ENCODE data around the gene TFR2. TPM values are rescaled to one million over a fixed set of nuclear protein-coding genes. Genes with fewer than 3 reads are reported as not detected.

Gene TFR2
- total RNA-seq, 2 experiments from 2014 or later = 12.1 to 26.0 TPM

DNA sequence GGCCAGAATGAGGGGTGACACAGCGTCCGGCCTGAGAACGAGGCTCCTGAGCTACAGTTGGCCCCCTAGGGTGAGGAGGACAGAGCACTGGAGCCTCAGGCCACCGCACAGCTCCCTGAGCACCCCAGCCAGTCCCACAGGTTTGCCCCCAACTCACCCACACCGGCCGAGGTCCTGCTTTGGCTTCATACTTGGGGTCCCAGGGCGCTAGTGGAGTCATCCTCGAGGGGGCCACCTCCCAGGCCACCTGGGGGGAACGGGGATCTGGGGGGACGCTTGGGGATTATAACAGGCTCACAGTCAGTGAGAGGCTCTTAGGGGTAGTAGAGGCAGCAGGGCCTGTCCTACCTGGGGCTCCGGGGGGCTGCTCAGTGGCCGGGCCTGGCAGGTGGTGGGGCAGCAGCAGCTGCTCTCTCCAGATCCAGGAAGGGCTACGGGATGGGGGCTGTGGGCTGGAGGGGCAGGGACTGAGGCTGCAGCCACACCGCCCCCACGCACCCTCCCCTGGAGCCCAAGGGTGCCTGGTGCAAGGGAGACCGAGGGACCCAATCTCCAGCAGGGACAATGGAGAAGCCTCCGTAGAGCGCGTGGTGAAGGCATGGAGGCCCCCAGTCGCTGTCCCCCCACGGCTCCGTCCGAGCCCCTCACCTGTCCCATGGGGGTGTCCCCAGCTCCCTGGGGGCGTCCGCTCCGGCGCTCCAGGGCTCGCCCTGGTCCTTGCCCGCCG lies 68.2 kb downstream of the TFR2 start:
- Histone ChIP-seq H3K4me1 (ENCODE audit: insufficient read depth, low read length, poor library complexity, severe bottlenecking) (peaks cover 38% of the 10 kb centered on the region), H3K9me2 (ENCODE audit: insufficient read depth, low read length) (no peaks in the 10 kb centered on the region), H2AFZ (ENCODE audit: low read length) (no peak overlapping the region), H4K20me1 (ENCODE audit: insufficient read depth, low read length) (no peaks in the 10 kb centered on the region), H3K79me2 (ENCODE audit: insufficient read depth, low read depth, low read length) (no peaks in the 10 kb centered on the region), H3K4me3 (ENCODE audit: low read depth, low read length, poor library complexity, severe bottlenecking) (no peak overlapping the region), H3K27ac (ENCODE audit: low read depth, low read length, poor library complexity, severe bottlenecking) (no peak overlapping the region), H3K9me3 (ENCODE audit: low read length) (no peaks in the 10 kb centered on the region), H3K4me2 (ENCODE audit: low read length) (no peak overlapping the region), H3K36me3 (ENCODE audit: insufficient read depth, low read length) (peaks cover 39% of the 10 kb centered on the region)
- POLR2A ChIA-PET = no interaction called here
- BruUV-seq (replicated peaks) = no TSS peak
- TF ChIP-seq EZH2phosphoT487 (IDR thresholded peaks at IDR 0.05; ENCODE audit: borderline replicate concordance, low read depth, low read length) = no peak
- TF ChIP-seq, protein P1, sequence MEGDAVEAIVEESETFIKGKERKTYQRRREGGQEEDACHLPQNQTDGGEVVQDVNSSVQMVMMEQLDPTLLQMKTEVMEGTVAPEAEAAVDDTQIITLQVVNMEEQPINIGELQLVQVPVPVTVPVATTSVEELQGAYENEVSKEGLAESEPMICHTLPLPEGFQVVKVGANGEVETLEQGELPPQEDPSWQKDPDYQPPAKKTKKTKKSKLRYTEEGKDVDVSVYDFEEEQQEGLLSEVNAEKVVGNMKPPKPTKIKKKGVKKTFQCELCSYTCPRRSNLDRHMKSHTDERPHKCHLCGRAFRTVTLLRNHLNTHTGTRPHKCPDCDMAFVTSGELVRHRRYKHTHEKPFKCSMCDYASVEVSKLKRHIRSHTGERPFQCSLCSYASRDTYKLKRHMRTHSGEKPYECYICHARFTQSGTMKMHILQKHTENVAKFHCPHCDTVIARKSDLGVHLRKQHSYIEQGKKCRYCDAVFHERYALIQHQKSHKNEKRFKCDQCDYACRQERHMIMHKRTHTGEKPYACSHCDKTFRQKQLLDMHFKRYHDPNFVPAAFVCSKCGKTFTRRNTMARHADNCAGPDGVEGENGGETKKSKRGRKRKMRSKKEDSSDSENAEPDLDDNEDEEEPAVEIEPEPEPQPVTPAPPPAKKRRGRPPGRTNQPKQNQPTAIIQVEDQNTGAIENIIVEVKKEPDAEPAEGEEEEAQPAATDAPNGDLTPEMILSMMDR (conservative IDR thresholded peaks at IDR 0.05; ENCODE audit: low read length) = no peak
- no peak for DNase-seq (ENCODE audit: low spot score)
- CTCF ChIA-PET (ENCODE audit: unreplicated experiment) = no interaction called here
- intact Hi-C loops (cut with micrococcal nuclease; ENCODE audit: unreplicated experiment) = no loop called here

DNA sequence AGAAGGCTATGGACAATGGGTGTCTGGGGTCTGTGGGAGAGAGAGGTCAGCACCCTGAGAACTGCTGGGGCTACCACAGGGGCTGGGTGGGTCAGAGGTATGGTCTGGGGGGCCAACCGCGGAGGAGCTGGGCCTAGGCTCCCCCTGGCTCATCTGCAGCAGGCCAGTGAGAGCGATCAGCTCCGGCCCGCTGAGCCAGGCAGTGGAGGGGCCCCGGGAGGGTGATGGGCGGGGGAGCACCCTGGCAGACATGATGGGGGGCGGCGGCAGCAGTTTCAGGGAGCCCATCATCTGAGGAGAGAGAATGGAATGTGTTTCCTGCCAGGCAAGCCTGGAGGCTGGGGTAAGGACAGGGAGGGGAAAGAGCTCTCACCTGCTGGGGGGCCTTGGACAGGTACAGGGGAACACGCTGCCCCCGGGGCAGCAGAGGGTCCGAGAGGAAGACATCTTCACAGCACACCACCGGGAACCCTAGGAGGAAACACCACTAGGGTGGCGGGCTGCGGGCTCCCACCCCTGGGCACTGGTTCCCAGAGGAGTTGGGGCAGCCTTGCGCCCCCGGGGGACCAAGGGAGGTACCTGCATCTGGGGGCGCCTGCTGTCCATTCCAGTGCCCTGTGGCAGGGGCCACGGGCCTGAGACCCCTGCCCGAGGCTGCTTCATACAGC lies 68.9 kb downstream of the TFR2 start:
- intact Hi-C loops (cut with micrococcal nuclease; ENCODE audit: unreplicated experiment) = no loop called here
- Histone ChIP-seq H3K79me2 (ENCODE audit: insufficient read depth, low read depth, low read length) (no peaks in the 10 kb centered on the region), H3K4me3 (ENCODE audit: low read depth, low read length, poor library complexity, severe bottlenecking) (no peak overlapping the region), H4K20me1 (ENCODE audit: insufficient read depth, low read length) (no peaks in the 10 kb centered on the region), H3K9me2 (ENCODE audit: insufficient read depth, low read length) (no peaks in the 10 kb centered on the region), H2AFZ (ENCODE audit: low read length) (no peak overlapping the region), H3K4me2 (ENCODE audit: low read length) (no peak overlapping the region), H3K9me3 (ENCODE audit: low read length) (no peaks in the 10 kb centered on the region), H3K4me1 (ENCODE audit: insufficient read depth, low read length, poor library complexity, severe bottlenecking) (peaks cover 45% of the 10 kb centered on the region), H3K36me3 (ENCODE audit: insufficient read depth, low read length) (peaks cover 32% of the 10 kb centered on the region), H3K27ac (ENCODE audit: low read depth, low read length, poor library complexity, severe bottlenecking) (no peak overlapping the region)
- ChIA-PET POLR2A (no interaction called here), CTCF (ENCODE audit: unreplicated experiment) (no interaction called here)
- DNase-seq (ENCODE audit: low spot score) = no peak
- BruUV-seq (replicated peaks) = no TSS peak
- TF ChIP-seq, protein P1 (conservative IDR thresholded peaks at IDR 0.05; ENCODE audit: low read length) = no peak
- no peak for TF ChIP-seq EZH2phosphoT487 (IDR thresholded peaks at IDR 0.05; ENCODE audit: borderline replicate concordance, low read depth, low read length)

DNA sequence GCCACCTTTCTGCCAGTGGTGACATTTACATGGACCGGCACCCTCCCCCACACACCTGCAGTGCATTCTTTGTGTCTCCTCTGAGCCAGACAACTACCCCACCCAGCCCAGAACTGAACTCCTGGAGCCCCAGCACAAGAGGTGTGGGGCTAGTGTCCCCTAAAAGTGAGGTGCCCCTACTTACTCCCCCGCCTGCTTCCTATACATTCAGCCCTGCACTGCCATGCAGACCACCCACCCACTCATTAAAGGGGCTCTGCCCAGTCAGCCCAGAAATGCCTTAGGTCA lies 69.6 kb downstream of the TFR2 start:
- TF ChIP-seq EZH2phosphoT487 (IDR thresholded peaks at IDR 0.05; ENCODE audit: borderline replicate concordance, low read depth, low read length) = no peak
- TF ChIP-seq, protein P1 (conservative IDR thresholded peaks at IDR 0.05; ENCODE audit: low read length) = no peak
- peaks cover 27% of the 10 kb centered on the region for H3K36me3 ChIP-seq (ENCODE audit: insufficient read depth, low read length)
- no TSS peak for BruUV-seq (replicated peaks)
- no peaks in the 10 kb centered on the region for H3K9me2 ChIP-seq (ENCODE audit: insufficient read depth, low read length)
- no peaks in the 10 kb centered on the region for H3K9me3 ChIP-seq (ENCODE audit: low read length)
- intact Hi-C loops (cut with micrococcal nuclease; ENCODE audit: unreplicated experiment) = no loop called here
- H3K79me2 ChIP-seq (ENCODE audit: insufficient read depth, low read depth, low read length) = no peaks in the 10 kb centered on the region
- peaks cover 45% of the 10 kb centered on the region for H3K4me1 ChIP-seq (ENCODE audit: insufficient read depth, low read length, poor library complexity, severe bottlenecking)
- H3K4me2 ChIP-seq (ENCODE audit: low read length) = 0 out of 2 replicates have a peak overlapping the region, but pooled peaks have one; percentile 7
- no peak for DNase-seq (ENCODE audit: low spot score)
- H4K20me1 ChIP-seq (ENCODE audit: insufficient read depth, low read length) = no peaks in the 10 kb centered on the region
- no peak overlapping the region for H3K27ac ChIP-seq (ENCODE audit: low read depth, low read length, poor library complexity, severe bottlenecking)
- H3K4me3 ChIP-seq (ENCODE audit: low read depth, low read length, poor library complexity, severe bottlenecking) = no peak overlapping the region
- H2AFZ ChIP-seq (ENCODE audit: low read length) = no peak overlapping the region
- POLR2A ChIA-PET = no interaction called here
- CTCF ChIA-PET (ENCODE audit: unreplicated experiment) = no interaction called here

Data from OCI-LY7 (cell line).